Parathyroid adenoma (tissue), 2 donors: ENCODE measurements around the gene NPC1L1.

Experiments
- H2AFZ ChIP-seq: fragments of 300-600 bp; sonication (generic); one replicate; pipeline ENCODE4 v1.7.0; 2017; ENCODE audit warnings: antibody characterized with exemption, mild to moderate bottlenecking
- H3K27ac ChIP-seq: fragments of 300-600 bp; sonication (generic); one replicate; pipeline ENCODE4 v1.7.0; 2017
- H3K27me3 ChIP-seq: fragments of 300-600 bp; sonication (generic); one replicate; pipeline ENCODE4 v1.7.0; 2017; ENCODE audit warnings: low read length; ENCODE audit not compliant: control insufficient read depth, insufficient read depth
- H3K36me3 ChIP-seq: fragments of 300-600 bp; sonication (generic); one replicate; pipeline ENCODE4 v1.7.0; 2017; ENCODE audit warnings: low read length; ENCODE audit not compliant: control insufficient read depth, insufficient read depth
- H3K4me1 ChIP-seq: fragments of 300-600 bp; sonication (generic); one replicate; pipeline ENCODE4 v1.7.0; 2017; ENCODE audit warnings: control low read depth
- H3K4me2 ChIP-seq: fragments of 300-600 bp; sonication (generic); one replicate; pipeline ENCODE4 v1.7.0; 2017; ENCODE audit warnings: low read length
- H3K4me3 ChIP-seq: fragments of 300-600 bp; sonication (generic); one replicate; pipeline ENCODE4 v1.7.0; 2017; ENCODE audit warnings: low read depth, low read length
- H3K79me2 ChIP-seq: fragments of 300-600 bp; sonication (generic); one replicate; pipeline ENCODE4 v1.7.0; 2017; ENCODE audit warnings: control low read depth
- H3K9ac ChIP-seq: fragments of 300-600 bp; sonication (generic); one replicate; pipeline ENCODE4 v1.7.0; 2017; ENCODE audit warnings: mild to moderate bottlenecking
- H3K9me3 ChIP-seq: fragments of 300-600 bp; sonication (generic); one replicate; pipeline ENCODE4 v1.7.0; 2017; ENCODE audit warnings: low read length; ENCODE audit not compliant: control insufficient read depth
- CTCF ChIP-seq: fragments of 300-600 bp; sonication (generic); IDR thresholded peaks from one replicate; pipeline ENCODE4 v1.7.0; 2017; ENCODE audit warnings: antibody characterized with exemption, mild to moderate bottlenecking
- donor health status: primary hyperparathyroidism.

The NPC1L1 gene

GRCh38 chr7:44549457-44549856 is 8.3 kb upstream of the NPC1L1 start:
- H3K27ac ChIP-seq, result no peak overlapping the region
- no peak overlapping the region for H3K9ac ChIP-seq
- H3K27me3 ChIP-seq, result no peaks in the 10 kb centered on the region
- H3K4me1 ChIP-seq, result no peaks in the 10 kb centered on the region
- no peak for TF ChIP-seq CTCF
- no peaks in the 10 kb centered on the region for H3K79me2 ChIP-seq
- no peak overlapping the region for H3K4me3 ChIP-seq
- H3K4me2 ChIP-seq, result no peak overlapping the region
- H2AFZ ChIP-seq, result no peak overlapping the region
- no peaks in the 10 kb centered on the region for H3K9me3 ChIP-seq
- no peaks in the 10 kb centered on the region for H3K36me3 ChIP-seq

GRCh38 chr7:44548893-44549292 is 7.8 kb upstream of the NPC1L1 start:
- no peak overlapping the region for H3K4me3 ChIP-seq
- H3K79me2 ChIP-seq, result no peaks in the 10 kb centered on the region
- no peaks in the 10 kb centered on the region for H3K9me3 ChIP-seq
- no peaks in the 10 kb centered on the region for H3K36me3 ChIP-seq
- TF ChIP-seq CTCF, result no peak
- H2AFZ ChIP-seq, result no peak overlapping the region
- H3K4me2 ChIP-seq, result no peak overlapping the region
- no peak overlapping the region for H3K27ac ChIP-seq
- H3K27me3 ChIP-seq, result no peaks in the 10 kb centered on the region
- no peaks in the 10 kb centered on the region for H3K4me1 ChIP-seq
- no peak overlapping the region for H3K9ac ChIP-seq

GRCh38 chr7:44547536-44548231 is 6.6 kb upstream of the NPC1L1 start:
- Histone ChIP-seq H2AFZ (no peak overlapping the region), H3K27ac (no peak overlapping the region), H3K79me2 (no peaks in the 10 kb centered on the region), H3K9ac (no peak overlapping the region), H3K4me3 (no peak overlapping the region), H3K27me3 (no peaks in the 10 kb centered on the region), H3K4me2 (no peak overlapping the region), H3K4me1 (no peaks in the 10 kb centered on the region), H3K9me3 (no peaks in the 10 kb centered on the region), H3K36me3 (no peaks in the 10 kb centered on the region)
- no peak for TF ChIP-seq CTCF

- H3K79me2 ChIP-seq, result no peaks in the 10 kb centered on the region
- no peak overlapping the region for H3K4me2 ChIP-seq
- H3K36me3 ChIP-seq, result no peaks in the 10 kb centered on the region
- no peak for TF ChIP-seq CTCF
- H3K27ac ChIP-seq, result no peak overlapping the region
- no peaks in the 10 kb centered on the region for H3K4me1 ChIP-seq
- no peak overlapping the region for H2AFZ ChIP-seq
- no peak overlapping the region for H3K4me3 ChIP-seq
- no peaks in the 10 kb centered on the region for H3K27me3 ChIP-seq
- H3K9me3 ChIP-seq, result no peaks in the 10 kb centered on the region
- H3K9ac ChIP-seq, result no peak overlapping the region
These were observed 913 bp upstream of the NPC1L1 start for GRCh38 chr7:44541876-44542610.
